Activated T-helper 2 cell treated with anti-CD3 and anti-CD28 coated beads, Interferon-gamma antibody, Interleukin-2, Interleukin-4, amounts not matched to agents 10 μg/mL and 5 μg/mL and 100 μg/mL, durations not matched to agents 14 hours and 24 hours and 36 hours (primary cell): ENCODE measurements around the gene FGF14. TPM values are rescaled to one million over a fixed set of nuclear protein-coding genes. Genes with fewer than 3 reads are reported as not detected.

Experiments used
- DNase-seq: peaks from one replicate; pipeline ENCODE4 v3.0.0; 2021; ENCODE audit warnings: low spot score
- H3K27ac Mint-ChIP-seq: one replicate; pipeline ENCODE4 v1.8.0; 2021; ENCODE audit warnings: mixed read lengths
- H3K27me3 Mint-ChIP-seq: one replicate; pipeline ENCODE4 v1.8.0; 2021; ENCODE audit warnings: low read depth, mixed read lengths
- H3K36me3 Mint-ChIP-seq: one replicate; pipeline ENCODE4 v1.8.0; 2021; ENCODE audit warnings: low read depth, mixed read lengths
- H3K4me1 Mint-ChIP-seq: one replicate; pipeline ENCODE4 v1.8.0; 2021; ENCODE audit warnings: low read depth, mixed read lengths
- H3K4me3 Mint-ChIP-seq: one replicate; pipeline ENCODE4 v1.8.0; 2021; ENCODE audit warnings: low read depth, mild to moderate bottlenecking, moderate library complexity, mixed read lengths
- H3K9me3 Mint-ChIP-seq: one replicate; pipeline ENCODE4 v1.8.0; 2021; ENCODE audit warnings: mixed read lengths
- intact Hi-C: fragments of 100-400 bp; cut with micrococcal nuclease; formaldehyde crosslinking; loops from one replicate; pipeline ENCODE4 v1.15.1; 2023
- total RNA-seq: library from RNA; stranded (reverse); gene quantifications from 2 replicates; pipeline ENCODE4 v1.2.3, GENCODE V29; 2022

The FGF14 gene
- total RNA-seq, 1 donor from 2014 or later: not detected

GRCh38 chr13:101982903-101983302 is 418.9 kb downstream of the FGF14 start:
- no peak for DNase-seq
- H3K4me3 Mint-ChIP-seq: no peak overlapping the region
- intact Hi-C loops: no loop called here
- H3K4me1 Mint-ChIP-seq: no peaks in the 10 kb centered on the region
- H3K36me3 Mint-ChIP-seq: no peaks in the 10 kb centered on the region
- H3K27ac Mint-ChIP-seq: no peak overlapping the region
- peaks cover 3% of the 10 kb centered on the region for H3K9me3 Mint-ChIP-seq
- no peaks in the 10 kb centered on the region for H3K27me3 Mint-ChIP-seq

- no peaks in the 10 kb centered on the region for H3K9me3 Mint-ChIP-seq
- no peaks in the 10 kb centered on the region for H3K4me1 Mint-ChIP-seq
- no peak overlapping the region for H3K4me3 Mint-ChIP-seq
Measured at GRCh38 chr13:101979825-101980224, 422.0 kb downstream of the FGF14 start.

GRCh38 chr13:101978552-101979315 is 423.1 kb downstream of the FGF14 start:
- intact Hi-C loops: no loop called here
- Mint-ChIP-seq H3K27ac (no peak overlapping the region), H3K4me3 (no peak overlapping the region), H3K9me3 (no peaks in the 10 kb centered on the region), H3K36me3 (no peaks in the 10 kb centered on the region), H3K27me3 (no peaks in the 10 kb centered on the region), H3K4me1 (no peaks in the 10 kb centered on the region)
- DNase-seq: no peak

More at GRCh38 chr13:101979825-101980224, 422.0 kb downstream of the FGF14 start:
- intact Hi-C loops: no loop called here
- no peaks in the 10 kb centered on the region for H3K27me3 Mint-ChIP-seq
- H3K36me3 Mint-ChIP-seq: no peaks in the 10 kb centered on the region
- DNase-seq: no peak
- no peak overlapping the region for H3K27ac Mint-ChIP-seq

GRCh38 chr13:101977475-101977874 is 424.4 kb downstream of the FGF14 start:
- Mint-ChIP-seq H3K27me3 (no peaks in the 10 kb centered on the region), H3K4me1 (no peaks in the 10 kb centered on the region), H3K36me3 (no peaks in the 10 kb centered on the region), H3K4me3 (no peak overlapping the region), H3K27ac (no peak overlapping the region), H3K9me3 (no peaks in the 10 kb centered on the region)
- intact Hi-C loops: no loop called here
- no peak for DNase-seq

GRCh38 chr13:101972191-101972590 is 429.7 kb downstream of the FGF14 start:
- no peaks in the 10 kb centered on the region for H3K4me1 Mint-ChIP-seq
- H3K9me3 Mint-ChIP-seq: no peaks in the 10 kb centered on the region
- intact Hi-C loops: no loop called here
- H3K27me3 Mint-ChIP-seq: no peaks in the 10 kb centered on the region
- no peak overlapping the region for H3K4me3 Mint-ChIP-seq
- H3K27ac Mint-ChIP-seq: no peak overlapping the region
- DNase-seq: no peak
- no peaks in the 10 kb centered on the region for H3K36me3 Mint-ChIP-seq

GRCh38 chr13:101970341-101970740 is 431.5 kb downstream of the FGF14 start:
- Mint-ChIP-seq H3K27ac (no peak overlapping the region), H3K36me3 (no peaks in the 10 kb centered on the region), H3K27me3 (no peaks in the 10 kb centered on the region), H3K4me1 (no peaks in the 10 kb centered on the region), H3K9me3 (no peaks in the 10 kb centered on the region), H3K4me3 (no peak overlapping the region)
- intact Hi-C loops: no loop called here
- DNase-seq: no peak

GRCh38 chr13:101967781-101968180 is 434.1 kb downstream of the FGF14 start:
- no peak for DNase-seq
- no peaks in the 10 kb centered on the region for H3K9me3 Mint-ChIP-seq
- no peaks in the 10 kb centered on the region for H3K36me3 Mint-ChIP-seq
- intact Hi-C loops: no loop called here
- no peak overlapping the region for H3K27ac Mint-ChIP-seq
- no peak overlapping the region for H3K4me3 Mint-ChIP-seq
- no peaks in the 10 kb centered on the region for H3K27me3 Mint-ChIP-seq
- H3K4me1 Mint-ChIP-seq: no peaks in the 10 kb centered on the region

GRCh38 chr13:101967216-101967615 is 434.6 kb downstream of the FGF14 start:
- no peaks in the 10 kb centered on the region for H3K4me1 Mint-ChIP-seq
- no peaks in the 10 kb centered on the region for H3K9me3 Mint-ChIP-seq
- H3K36me3 Mint-ChIP-seq: no peaks in the 10 kb centered on the region
- H3K4me3 Mint-ChIP-seq: no peak overlapping the region
- DNase-seq: no peak
- intact Hi-C loops: no loop called here
- no peak overlapping the region for H3K27ac Mint-ChIP-seq
- no peaks in the 10 kb centered on the region for H3K27me3 Mint-ChIP-seq

- H3K27me3 Mint-ChIP-seq: no peaks in the 10 kb centered on the region
- H3K27ac Mint-ChIP-seq: no peak overlapping the region
- no peaks in the 10 kb centered on the region for H3K9me3 Mint-ChIP-seq
- no peaks in the 10 kb centered on the region for H3K36me3 Mint-ChIP-seq
- intact Hi-C loops: no loop called here
- H3K4me3 Mint-ChIP-seq: no peak overlapping the region
- no peak for DNase-seq
- no peaks in the 10 kb centered on the region for H3K4me1 Mint-ChIP-seq
Measured at GRCh38 chr13:101965096-101965495, 436.8 kb downstream of the FGF14 start.

GRCh38 chr13:101959016-101959415 is 442.8 kb downstream of the FGF14 start:
- Mint-ChIP-seq H3K36me3 (no peaks in the 10 kb centered on the region), H3K4me3 (no peak overlapping the region), H3K27ac (no peak overlapping the region), H3K4me1 (no peaks in the 10 kb centered on the region), H3K27me3 (no peaks in the 10 kb centered on the region), H3K9me3 (no peaks in the 10 kb centered on the region)
- intact Hi-C loops: no loop called here
- no peak for DNase-seq

GRCh38 chr13:101955764-101956163 is 446.1 kb downstream of the FGF14 start:
- no peaks in the 10 kb centered on the region for H3K27me3 Mint-ChIP-seq
- DNase-seq: no peak
- no peaks in the 10 kb centered on the region for H3K36me3 Mint-ChIP-seq
- no peaks in the 10 kb centered on the region for H3K4me1 Mint-ChIP-seq
- H3K27ac Mint-ChIP-seq: no peak overlapping the region
- intact Hi-C loops: no loop called here
- H3K4me3 Mint-ChIP-seq: no peak overlapping the region
- no peaks in the 10 kb centered on the region for H3K9me3 Mint-ChIP-seq

- no peaks in the 10 kb centered on the region for H3K27me3 Mint-ChIP-seq
- H3K9me3 Mint-ChIP-seq: no peaks in the 10 kb centered on the region
- H3K27ac Mint-ChIP-seq: no peak overlapping the region
- intact Hi-C loops: no loop called here
- no peak for DNase-seq
- H3K4me1 Mint-ChIP-seq: no peaks in the 10 kb centered on the region
- H3K4me3 Mint-ChIP-seq: no peak overlapping the region
- H3K36me3 Mint-ChIP-seq: no peaks in the 10 kb centered on the region
Measured at GRCh38 chr13:101951114-101951513, 450.7 kb downstream of the FGF14 start.

GRCh38 chr13:101949681-101950080 is 452.2 kb downstream of the FGF14 start:
- Mint-ChIP-seq H3K9me3 (no peaks in the 10 kb centered on the region), H3K27me3 (no peaks in the 10 kb centered on the region), H3K4me1 (no peaks in the 10 kb centered on the region), H3K4me3 (no peak overlapping the region), H3K36me3 (no peaks in the 10 kb centered on the region), H3K27ac (no peak overlapping the region)
- DNase-seq: no peak
- intact Hi-C loops: no loop called here

- Mint-ChIP-seq H3K9me3 (no peaks in the 10 kb centered on the region), H3K4me1 (no peaks in the 10 kb centered on the region)
- intact Hi-C loops: no loop called here
Measured at GRCh38 chr13:101946401-101946800, 455.4 kb downstream of the FGF14 start.

More at GRCh38 chr13:101946401-101946800, 455.4 kb downstream of the FGF14 start:
- Mint-ChIP-seq H3K4me3 (no peak overlapping the region), H3K27ac (no peak overlapping the region), H3K36me3 (no peaks in the 10 kb centered on the region), H3K27me3 (no peaks in the 10 kb centered on the region)
- DNase-seq: no peak
